PC-3 (cell line): ENCODE measurements around the gene AAMP. TPM values are rescaled to one million over a fixed set of nuclear protein-coding genes. Genes with fewer than 3 reads are reported as not detected.
A peak's percentile ranks its signal among the peaks of the same experiment; 100 is the strongest.

Experiments
- ATAC-seq: fragments of 200-7000 bp; cut with Tn5 transposase; 2 replicates; pipeline ENCODE4 v1.9.1; 2020; ENCODE audit warnings: mild to moderate bottlenecking, moderate library complexity
- BruUV-seq: library from RNA; stranded (reverse); fragments of 400-500 nt; replicated peaks from 2 replicates; lab custom pipeline; 2021; lab: Mats Ljungman, UMichigan
- CTCF ChIA-PET: fragments of 300-600 bp; sonication (Branson Sonifier 250); formaldehyde crosslinking; loops from one replicate; lab custom pipeline; 2022; ENCODE audit warnings: antibody characterized with exemption; lab: Charles Lee
- POLR2A ChIA-PET: fragments of 300-600 bp; sonication (Branson Sonifier 250); formaldehyde crosslinking; loops from one replicate; lab custom pipeline; 2022; ENCODE audit warnings: antibody characterized with exemption; ENCODE audit not compliant: unreplicated experiment; lab: Charles Lee
- DNase-seq: peaks from one replicate; pipeline ENCODE4 v3.0.0-alpha.2; 2015
- H2AFZ ChIP-seq: fragments of 300-600 bp; sonication (generic); 2 replicates; pipeline ENCODE4 v1.6.0; 2016; ENCODE audit warnings: antibody characterized with exemption, low read length
- H3F3A ChIP-seq: fragments of 300-600 bp; sonication (generic); one replicate; pipeline ENCODE4 v1.6.0; 2017; ENCODE audit warnings: antibody characterized with exemption, low read length, control low read depth, mild to moderate bottlenecking; ENCODE audit not compliant: unreplicated experiment
- H3K27ac ChIP-seq: fragments of 300-600 bp; sonication (generic); 2 replicates; pipeline ENCODE4 v1.5.1; 2016; ENCODE audit warnings: mild to moderate bottlenecking, low read length
- H3K27me3 ChIP-seq: fragments of 300-600 bp; sonication (generic); 2 replicates; pipeline ENCODE4 v1.6.1; 2016; ENCODE audit warnings: low read length, mixed read lengths
- H3K36me3 ChIP-seq: fragments of 300-600 bp; sonication (generic); 2 replicates; pipeline ENCODE4 v1.6.1; 2016; ENCODE audit warnings: low read depth, mixed run types, low read length, mixed read lengths
- H3K4me1 ChIP-seq: fragments of 300-600 bp; sonication (generic); 2 replicates; pipeline ENCODE4 v1.5.1; 2016; ENCODE audit warnings: low read length; ENCODE audit not compliant: insufficient read depth
- H3K4me2 ChIP-seq: fragments of 300-600 bp; sonication (generic); 2 replicates; pipeline ENCODE4 v1.6.0; 2016; ENCODE audit warnings: low read length
- H3K4me3 ChIP-seq: fragments of 300-600 bp; sonication (generic); 2 replicates; pipeline ENCODE4 v1.5.1; 2016; ENCODE audit warnings: mild to moderate bottlenecking, low read length, mixed read lengths
- H3K79me2 ChIP-seq: fragments of 300-600 bp; sonication (generic); 2 replicates; pipeline ENCODE4 v1.6.1; 2017; ENCODE audit warnings: low read length, mixed read lengths
- H3K9ac ChIP-seq: fragments of 300-600 bp; sonication (generic); 2 replicates; pipeline ENCODE4 v1.6.0; 2016; ENCODE audit warnings: mild to moderate bottlenecking, low read length
- H3K9me2 ChIP-seq: fragments of 300-600 bp; sonication (generic); replicated peaks from 2 replicates; pipeline ENCODE4 v1.6.1; 2016; ENCODE audit warnings: mixed run types, low read length, mixed read lengths
- H3K9me3 ChIP-seq: fragments of 300-600 bp; sonication (generic); 2 replicates; pipeline ENCODE4 v1.6.1; 2016; ENCODE audit warnings: low read length, mixed read lengths
- H4K20me1 ChIP-seq: fragments of 300-600 bp; sonication (generic); 2 replicates; pipeline ENCODE4 v1.6.1; 2016; ENCODE audit warnings: low read length, mixed read lengths
- CTCF ChIP-seq: fragments of 300-600 bp; sonication (generic); conservative IDR thresholded peaks from 2 replicates; pipeline ENCODE4 v1.5.1; 2017; ENCODE audit warnings: antibody characterized with exemption, low read depth, mild to moderate bottlenecking, low read length
- EZH2 ChIP-seq: fragments of 300-600 bp; sonication (generic); IDR thresholded peaks from one replicate; pipeline ENCODE4 v1.6.1; 2017; ENCODE audit warnings: antibody characterized with exemption, mild to moderate bottlenecking, low read length; ENCODE audit not compliant: unreplicated experiment
- EZH2phosphoT487 ChIP-seq: fragments of 300-600 bp; sonication (generic); IDR thresholded peaks from 2 replicates; pipeline ENCODE4 v1.6.1; 2018; ENCODE audit warnings: mild to moderate bottlenecking, antibody characterized with exemption, low read length, borderline replicate concordance
- intact Hi-C: fragments of 100-400 bp; cut with micrococcal nuclease; formaldehyde crosslinking; loops from 2 replicates; pipeline ENCODE4 v1.9.0; 2023
- total RNA-seq: library from RNA; depleted of rRNA; stranded (reverse); fragments of >200 nt; gene quantifications from 2 replicates; pipeline ENCODE4 v1.2.3, GENCODE V29; 2014

AAMP gene
- total RNA-seq, 1 experiment from 2014 or later, result 272 TPM

- Histone ChIP-seq H3K9ac (no peak overlapping the region), H3K9me3 (no peaks in the 10 kb centered on the region), H3K79me2 (peaks cover 5% of the 10 kb centered on the region; the same call in 1 of the 2 replicates), H3K27me3 (no peaks in the 10 kb centered on the region), H3K4me1 (peaks cover 20% of the 10 kb centered on the region), H3K4me2 (no peak overlapping the region), H2AFZ (no peak overlapping the region), H3K4me3 (no peak overlapping the region), H4K20me1 (no peaks in the 10 kb centered on the region), H3K27ac (no peak overlapping the region), H3K36me3 (peaks cover 32% of the 10 kb centered on the region; the same call in 1 of the 2 replicates), H3K9me2 (no peaks in the 10 kb centered on the region), H3F3A (no peaks in the 10 kb centered on the region)
- DNase-seq (peak; percentile 38), ATAC-seq (no peak)
- ChIA-PET CTCF (no interaction called here), POLR2A (no interaction called here)
- TF ChIP-seq CTCF (peak; percentile 54), EZH2phosphoT487 (no peak), EZH2 (no peak)
- intact Hi-C loops, result no loop called here
- BruUV-seq, result no TSS peak
Observed at GRCh38 chr2:218276986-218277755, 7.2 kb upstream of the AAMP start.

- no peaks in the 10 kb centered on the region for H4K20me1 ChIP-seq
- no peak overlapping the region for H3K4me2 ChIP-seq
- no peaks in the 10 kb centered on the region for H3K9me2 ChIP-seq
- H2AFZ ChIP-seq, result no peak overlapping the region
- ATAC-seq (no peak), DNase-seq (no peak)
- no peaks in the 10 kb centered on the region for H3K9me3 ChIP-seq
- no peaks in the 10 kb centered on the region for H3F3A ChIP-seq
- no peaks in the 10 kb centered on the region for H3K27me3 ChIP-seq
- TF ChIP-seq EZH2phosphoT487 (no peak), EZH2 (no peak), CTCF (no peak)
- peaks cover 19% of the 10 kb centered on the region for H3K4me1 ChIP-seq
- intact Hi-C loops, result no loop called here
- CTCF ChIA-PET, result no interaction called here
- POLR2A ChIA-PET, result interaction anchor here (0.6 kb wide), 1 partner anchor 88 kb away, joined by 18 read pairs; no protein-coding TSS in a partner anchor
- H3K4me3 ChIP-seq, result no peak overlapping the region
- BruUV-seq, result no TSS peak
- peaks cover 21% of the 10 kb centered on the region for H3K79me2 ChIP-seq
- H3K36me3 ChIP-seq, result peaks cover 30% of the 10 kb centered on the region; the same call in 1 of the 2 replicates
- H3K9ac ChIP-seq, result no peak overlapping the region
- H3K27ac ChIP-seq, result no peak overlapping the region
Observed at GRCh38 chr2:218275371-218276072, 5.6 kb upstream of the AAMP start.
